ENCODE results near the gene TIMM50.

DNA sequence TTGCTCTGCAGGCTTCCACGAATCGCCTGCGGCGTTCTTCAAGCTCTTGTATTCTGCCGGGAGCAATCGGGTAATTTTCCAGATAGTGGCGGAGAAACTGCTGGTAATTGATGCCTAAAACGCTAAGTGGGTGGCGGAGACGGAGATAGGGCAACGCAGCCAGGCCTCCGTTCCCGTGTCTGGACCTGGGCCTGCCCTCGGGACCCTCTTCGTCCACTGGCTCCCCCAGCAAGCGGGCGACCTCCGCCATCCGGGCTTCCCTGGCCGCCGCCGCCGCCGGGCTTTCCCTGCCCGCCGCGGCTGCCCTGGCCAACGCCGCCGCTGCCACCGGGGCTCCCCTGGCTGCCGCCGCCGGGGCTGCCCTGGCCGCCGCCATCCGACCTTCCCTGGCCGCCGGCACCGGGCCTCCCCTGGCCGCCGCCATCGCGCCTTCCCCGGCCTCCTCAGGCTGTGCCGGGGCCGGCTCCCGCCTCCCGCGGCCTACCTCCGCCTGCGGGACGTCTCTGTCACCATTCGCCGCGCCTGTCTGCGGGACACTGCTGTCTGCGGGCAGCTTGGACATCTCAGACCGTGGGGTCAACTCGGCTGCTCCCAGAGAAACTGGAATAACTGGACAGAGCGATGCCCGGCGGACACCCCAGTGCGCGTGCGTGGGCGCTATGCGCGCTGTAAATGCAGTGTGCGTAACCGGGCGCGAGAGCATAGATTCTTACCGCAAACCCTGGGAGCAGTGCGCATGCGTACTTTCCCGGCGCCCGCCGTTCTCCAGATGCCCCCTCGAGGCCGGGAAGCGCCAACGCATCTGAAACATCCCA, 59.1 kb downstream of the TIMM50 start, which contains the start of gene EID2:
- peak; percentile 88 for TF ChIP-seq POLR2A (IDR thresholded peaks at IDR 0.05)
- TF ChIP-seq, protein P1, sequence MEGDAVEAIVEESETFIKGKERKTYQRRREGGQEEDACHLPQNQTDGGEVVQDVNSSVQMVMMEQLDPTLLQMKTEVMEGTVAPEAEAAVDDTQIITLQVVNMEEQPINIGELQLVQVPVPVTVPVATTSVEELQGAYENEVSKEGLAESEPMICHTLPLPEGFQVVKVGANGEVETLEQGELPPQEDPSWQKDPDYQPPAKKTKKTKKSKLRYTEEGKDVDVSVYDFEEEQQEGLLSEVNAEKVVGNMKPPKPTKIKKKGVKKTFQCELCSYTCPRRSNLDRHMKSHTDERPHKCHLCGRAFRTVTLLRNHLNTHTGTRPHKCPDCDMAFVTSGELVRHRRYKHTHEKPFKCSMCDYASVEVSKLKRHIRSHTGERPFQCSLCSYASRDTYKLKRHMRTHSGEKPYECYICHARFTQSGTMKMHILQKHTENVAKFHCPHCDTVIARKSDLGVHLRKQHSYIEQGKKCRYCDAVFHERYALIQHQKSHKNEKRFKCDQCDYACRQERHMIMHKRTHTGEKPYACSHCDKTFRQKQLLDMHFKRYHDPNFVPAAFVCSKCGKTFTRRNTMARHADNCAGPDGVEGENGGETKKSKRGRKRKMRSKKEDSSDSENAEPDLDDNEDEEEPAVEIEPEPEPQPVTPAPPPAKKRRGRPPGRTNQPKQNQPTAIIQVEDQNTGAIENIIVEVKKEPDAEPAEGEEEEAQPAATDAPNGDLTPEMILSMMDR (IDR thresholded peaks at IDR 0.05), result peak; percentile 80 to 93 (median 89)
